Gastroesophageal sphincter (tissue), 4 donors: Measurements from ENCODE around the gene HIPK4. TPM values are rescaled to one million over a fixed set of nuclear protein-coding genes. Genes with fewer than 3 reads are reported as not detected.

Source experiments
- ATAC-seq: fragments of 150-250 bp; one replicate; pipeline ENCODE4 v1.9.1; 2016; ENCODE audit warnings: mild to moderate bottlenecking, moderate library complexity
- H3K27ac ChIP-seq, 4 donors: fragments of 200-600 bp; sonication (generic) in 3 of 4; 1 replicate in 3 of 4; 2 replicates in 1 of 4; pipeline ENCODE4 v1.5.1; 2016 to 2019
- H3K27me3 ChIP-seq: fragments of 200-600 bp; sonication (generic); one replicate; pipeline ENCODE4 v1.5.1; 2019
- H3K36me3 ChIP-seq, 2 donors: fragments of 200-600 bp; sonication (generic); one replicate each; pipeline ENCODE4 v1.5.1; 2019; ENCODE audit warnings: control low read depth in 1 of 2
- H3K4me1 ChIP-seq, 3 donors: fragments of 200-600 bp; sonication (generic); 1 replicate in 2 of 3; 2 replicates in 1 of 3; pipeline ENCODE4 v1.5.1; 2016 to 2019; ENCODE audit warnings: control low read depth in 2 of 3
- H3K4me3 ChIP-seq, 2 donors: fragments of 200-600 bp; sonication (generic); one replicate each; pipeline ENCODE4 v1.5.1; 2019; ENCODE audit warnings: mild to moderate bottlenecking in 1 of 2, moderate library complexity in 1 of 2
- H3K9me3 ChIP-seq, 3 donors: fragments of 200-600 bp; sonication (generic); one replicate each; pipeline ENCODE4 v1.5.1; 2017 to 2019; ENCODE audit warnings: control low read depth in 2 of 3
- CTCF ChIP-seq, 4 experiments: fragments of 200-600 bp in 2 of 4; fragments of 450-650 bp in 2 of 4; sonication (generic) in 1 of 4; IDR thresholded peaks; one replicate each; pipeline ENCODE4 v1.5.1; 2017 to 2019; ENCODE audit warnings: antibody characterized with exemption in 4 of 4, mild to moderate bottlenecking in 2 of 4, moderate library complexity in 2 of 4
- EP300 ChIP-seq: sonication (generic); formaldehyde crosslinking; IDR thresholded peaks from one replicate; pipeline ENCODE4 v1.6.1; 2017; ENCODE audit warnings: antibody characterized with exemption, mild to moderate bottlenecking
- POLR2A ChIP-seq, 2 donors: fragments of 450-650 bp; IDR thresholded peaks; one replicate each; pipeline ENCODE4 v1.6.1; 2017; ENCODE audit warnings: antibody characterized with exemption in 2 of 2, mild to moderate bottlenecking in 2 of 2, moderate library complexity in 1 of 2
- POLR2AphosphoS5 ChIP-seq: sonication (generic); formaldehyde crosslinking; IDR thresholded peaks from one replicate; pipeline ENCODE4 v1.6.1; 2017; ENCODE audit warnings: antibody characterized with exemption
- WGBS, 2 donors: methylation state at CpG; one replicate each; pipeline ENCODE4 v1.1.5; 2018; ENCODE audit warnings: low coverage in 1 of 2; 5-methylcytosine and 5-hydroxymethylcytosine counted together
- total RNA-seq, 4 donors: library from RNA; depleted of rRNA; stranded (reverse); fragments of >200 nt; gene quantifications; one replicate each; pipeline ENCODE4 v1.1.0, GENCODE V29; 2016

The HIPK4 gene
- total RNA-seq, 4 donors from 2014 or later = 0.19 to 1.1 TPM; not detected in 2

DNA sequence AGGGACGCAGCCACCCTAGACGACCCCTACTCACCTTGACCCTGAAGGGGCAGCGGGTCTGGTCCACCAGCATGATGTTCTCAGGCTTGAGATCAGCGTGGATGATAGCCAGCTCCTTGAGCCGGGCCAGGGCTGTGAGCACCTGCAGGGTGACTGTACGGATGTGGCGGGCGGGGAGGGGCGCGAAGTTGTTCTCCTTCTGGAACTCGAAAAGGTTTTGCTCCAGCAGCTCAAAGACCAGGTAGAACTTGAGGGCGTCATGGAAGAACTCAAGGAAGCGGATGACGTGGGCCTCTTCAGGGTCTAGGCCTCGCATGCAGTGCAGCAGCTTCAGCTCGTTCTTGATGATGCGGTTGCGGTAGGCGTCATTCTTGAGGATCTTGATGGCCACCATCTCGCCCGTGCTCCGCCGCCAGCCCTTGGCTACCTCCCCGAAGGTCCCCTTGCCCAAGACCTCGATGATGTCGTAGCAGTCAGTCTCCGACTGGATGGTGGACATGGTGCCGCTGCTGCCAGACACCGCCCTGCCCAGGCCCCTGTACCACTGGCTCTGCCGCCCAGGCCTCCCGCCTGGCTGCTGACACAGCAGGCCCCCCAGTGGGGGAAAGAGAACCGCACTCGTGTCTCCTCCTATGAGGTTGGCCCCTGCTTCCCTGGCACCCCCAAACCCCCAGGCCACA is 437 bp downstream of the HIPK4 start:
- no peaks in the 10 kb centered on the region for H3K36me3 ChIP-seq
- H3K27me3 ChIP-seq = no peaks in the 10 kb centered on the region
- H3K4me3 ChIP-seq = no peak overlapping the region
- H3K9me3 ChIP-seq = no peaks in the 10 kb centered on the region
- H3K4me1 ChIP-seq = no peaks in the 10 kb centered on the region
- H3K27ac ChIP-seq = no peak overlapping the region
- WGBS, 2 donors = 92% methylated on average over 9 to 12 of the region's 33 CpGs
- TF ChIP-seq CTCF (IDR thresholded peaks at IDR 0.05) (no peak), EP300 (no peak), POLR2AphosphoS5 (no peak), POLR2A (IDR thresholded peaks at IDR 0.05) (no peak)
- ATAC-seq = no peak

- Histone ChIP-seq H3K27ac (no peak overlapping the region), H3K27me3 (no peaks in the 10 kb centered on the region), H3K4me3 (no peak overlapping the region), H3K9me3 (no peaks in the 10 kb centered on the region), H3K4me1 (no peaks in the 10 kb centered on the region), H3K36me3 (no peaks in the 10 kb centered on the region)
- ATAC-seq = no peak
- WGBS, 2 donors = 100% methylated on average over 1 of the region's 3 CpGs; no CpG with 5 or more reads in 1 of the 2 donors
- no peak for TF ChIP-seq EP300
- no peak for TF ChIP-seq POLR2AphosphoS5
- TF ChIP-seq POLR2A (IDR thresholded peaks at IDR 0.05) = no peak
- TF ChIP-seq CTCF (IDR thresholded peaks at IDR 0.05) = no peak
Observed at GRCh38 chr19:40388481-40388880, 1.5 kb downstream of the HIPK4 start.

GRCh38 chr19:40387155-40387554 is 2.8 kb downstream of the HIPK4 start:
- ATAC-seq = no peak
- no peak for TF ChIP-seq POLR2AphosphoS5
- no peak for TF ChIP-seq POLR2A (IDR thresholded peaks at IDR 0.05)
- no peak for TF ChIP-seq EP300
- no peak for TF ChIP-seq CTCF (IDR thresholded peaks at IDR 0.05)

DNA sequence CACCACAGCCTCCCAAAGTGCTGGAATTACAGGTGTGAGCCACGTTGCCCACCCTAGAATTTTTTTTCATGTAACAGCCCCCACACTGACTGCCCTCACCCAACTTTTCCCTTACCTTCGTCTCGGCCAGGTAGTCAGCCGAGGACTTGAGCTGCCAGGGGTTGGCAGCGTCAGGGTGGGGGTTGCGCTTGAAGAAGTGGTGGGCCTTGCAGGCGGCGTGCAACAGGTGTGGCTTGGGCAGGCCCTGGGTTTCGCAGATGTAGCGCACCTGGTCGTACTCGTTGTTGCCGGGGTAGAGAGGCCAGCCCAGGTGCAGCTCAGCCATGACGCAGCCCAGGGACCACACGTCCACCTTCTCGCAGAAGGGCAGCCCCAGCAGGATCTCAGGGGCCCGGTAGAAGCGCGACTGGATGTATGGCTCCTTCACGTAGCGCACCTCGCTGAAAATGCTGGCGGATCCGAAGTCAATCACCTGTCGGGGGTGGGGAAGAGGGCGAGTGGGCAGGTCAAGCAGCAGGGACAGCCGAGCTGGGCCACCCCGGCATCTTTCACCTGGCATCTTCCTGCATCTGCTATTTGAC is 6.2 kb downstream of the HIPK4 start:
- Histone ChIP-seq H3K4me1 (no peaks in the 10 kb centered on the region), H3K36me3 (peaks cover 0 to 23% of the 10 kb centered on the region in 2 donors), H3K4me3 (no peak overlapping the region), H3K9me3 (no peaks in the 10 kb centered on the region), H3K27ac (no peak overlapping the region), H3K27me3 (no peaks in the 10 kb centered on the region)
- WGBS, 2 donors = 53 to 74% methylated on average over 3 to 13 of the region's 28 CpGs
- no peak for ATAC-seq
- TF ChIP-seq EP300 = no peak
- TF ChIP-seq POLR2A (IDR thresholded peaks at IDR 0.05) = no peak
- TF ChIP-seq POLR2AphosphoS5 = no peak
- no peak for TF ChIP-seq CTCF (IDR thresholded peaks at IDR 0.05)

More at GRCh38 chr19:40387155-40387554, 2.8 kb downstream of the HIPK4 start:
- WGBS, 2 donors = 92% methylated on average over 6 to 10 of the region's 10 CpGs
- Histone ChIP-seq H3K27me3 (no peaks in the 10 kb centered on the region), H3K9me3 (no peaks in the 10 kb centered on the region), H3K4me3 (no peak overlapping the region), H3K27ac (no peak overlapping the region), H3K4me1 (no peaks in the 10 kb centered on the region), H3K36me3 (no peaks in the 10 kb centered on the region)

DNA sequence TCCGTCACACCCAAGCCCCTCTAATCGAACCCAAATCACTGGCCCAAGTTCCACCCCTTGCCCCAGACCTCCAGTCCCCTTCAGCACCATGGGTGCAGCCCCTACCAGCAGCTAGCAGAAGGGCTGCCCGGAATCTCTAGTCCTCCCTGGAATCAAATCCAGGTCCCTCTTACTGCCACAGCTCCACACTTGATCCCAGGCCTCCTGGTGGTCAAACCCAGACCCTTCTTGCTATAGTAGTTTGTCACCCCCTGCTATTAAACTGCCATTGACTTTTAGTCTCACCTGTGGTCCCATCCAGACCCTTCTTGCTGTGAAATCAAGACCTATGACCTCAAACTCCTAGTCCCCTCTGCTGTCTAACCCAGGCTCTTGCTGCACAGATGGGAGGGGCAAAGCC is 8.7 kb downstream of the HIPK4 start:
- no peak for ATAC-seq
- Histone ChIP-seq H3K27ac (no peak overlapping the region), H3K4me1 (no peaks in the 10 kb centered on the region), H3K9me3 (no peaks in the 10 kb centered on the region), H3K4me3 (no peak overlapping the region), H3K36me3 (peaks cover 0 to 45% of the 10 kb centered on the region in 2 donors), H3K27me3 (no peaks in the 10 kb centered on the region)
- WGBS, 2 donors = 37% methylated on average over 2 of the region's 3 CpGs; no CpG with 5 or more reads in 1 of the 2 donors
- TF ChIP-seq CTCF (IDR thresholded peaks at IDR 0.05) (no peak), POLR2A (IDR thresholded peaks at IDR 0.05) (no peak), EP300 (no peak), POLR2AphosphoS5 (no peak)
